ENCODE results near the gene NACAD.

DNA sequence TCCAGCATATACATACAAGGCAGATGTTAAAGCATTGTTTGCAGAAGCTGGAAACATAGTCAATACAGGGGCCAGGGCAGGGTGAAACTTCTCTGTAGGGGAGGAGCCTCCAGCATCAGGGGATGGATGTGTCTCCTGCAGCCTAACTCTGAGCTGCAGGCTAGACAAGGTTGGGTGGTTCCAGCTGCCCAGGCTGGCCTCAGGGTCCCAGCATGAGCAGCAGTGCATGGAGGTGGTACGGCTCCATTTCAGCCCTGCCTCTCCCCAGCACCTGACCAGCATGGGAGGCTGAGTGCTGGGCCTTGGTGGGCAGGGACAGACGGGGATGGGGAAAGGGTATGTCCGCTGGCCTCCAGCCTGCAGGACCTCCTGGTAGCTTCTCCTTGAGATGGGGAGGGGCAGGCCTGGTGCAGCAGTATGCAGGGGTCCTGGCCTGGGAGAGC is 30.1 kb upstream of the NACAD start:
- TF ChIP-seq, protein P1, sequence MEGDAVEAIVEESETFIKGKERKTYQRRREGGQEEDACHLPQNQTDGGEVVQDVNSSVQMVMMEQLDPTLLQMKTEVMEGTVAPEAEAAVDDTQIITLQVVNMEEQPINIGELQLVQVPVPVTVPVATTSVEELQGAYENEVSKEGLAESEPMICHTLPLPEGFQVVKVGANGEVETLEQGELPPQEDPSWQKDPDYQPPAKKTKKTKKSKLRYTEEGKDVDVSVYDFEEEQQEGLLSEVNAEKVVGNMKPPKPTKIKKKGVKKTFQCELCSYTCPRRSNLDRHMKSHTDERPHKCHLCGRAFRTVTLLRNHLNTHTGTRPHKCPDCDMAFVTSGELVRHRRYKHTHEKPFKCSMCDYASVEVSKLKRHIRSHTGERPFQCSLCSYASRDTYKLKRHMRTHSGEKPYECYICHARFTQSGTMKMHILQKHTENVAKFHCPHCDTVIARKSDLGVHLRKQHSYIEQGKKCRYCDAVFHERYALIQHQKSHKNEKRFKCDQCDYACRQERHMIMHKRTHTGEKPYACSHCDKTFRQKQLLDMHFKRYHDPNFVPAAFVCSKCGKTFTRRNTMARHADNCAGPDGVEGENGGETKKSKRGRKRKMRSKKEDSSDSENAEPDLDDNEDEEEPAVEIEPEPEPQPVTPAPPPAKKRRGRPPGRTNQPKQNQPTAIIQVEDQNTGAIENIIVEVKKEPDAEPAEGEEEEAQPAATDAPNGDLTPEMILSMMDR (conservative IDR thresholded peaks at IDR 0.05), result no peak
- TF ChIP-seq EZH2 (IDR thresholded peaks at IDR 0.05; ENCODE audit: low read depth), result no peak
